ENCODE data around the gene OXNAD1. TPM values are rescaled to one million over a fixed set of nuclear protein-coding genes. Genes with fewer than 3 reads are reported as not detected.

Gene OXNAD1
- total and polyA plus RNA-seq, 4 donors = 9.3 to 23.9 (median 13.1) TPM

DNA sequence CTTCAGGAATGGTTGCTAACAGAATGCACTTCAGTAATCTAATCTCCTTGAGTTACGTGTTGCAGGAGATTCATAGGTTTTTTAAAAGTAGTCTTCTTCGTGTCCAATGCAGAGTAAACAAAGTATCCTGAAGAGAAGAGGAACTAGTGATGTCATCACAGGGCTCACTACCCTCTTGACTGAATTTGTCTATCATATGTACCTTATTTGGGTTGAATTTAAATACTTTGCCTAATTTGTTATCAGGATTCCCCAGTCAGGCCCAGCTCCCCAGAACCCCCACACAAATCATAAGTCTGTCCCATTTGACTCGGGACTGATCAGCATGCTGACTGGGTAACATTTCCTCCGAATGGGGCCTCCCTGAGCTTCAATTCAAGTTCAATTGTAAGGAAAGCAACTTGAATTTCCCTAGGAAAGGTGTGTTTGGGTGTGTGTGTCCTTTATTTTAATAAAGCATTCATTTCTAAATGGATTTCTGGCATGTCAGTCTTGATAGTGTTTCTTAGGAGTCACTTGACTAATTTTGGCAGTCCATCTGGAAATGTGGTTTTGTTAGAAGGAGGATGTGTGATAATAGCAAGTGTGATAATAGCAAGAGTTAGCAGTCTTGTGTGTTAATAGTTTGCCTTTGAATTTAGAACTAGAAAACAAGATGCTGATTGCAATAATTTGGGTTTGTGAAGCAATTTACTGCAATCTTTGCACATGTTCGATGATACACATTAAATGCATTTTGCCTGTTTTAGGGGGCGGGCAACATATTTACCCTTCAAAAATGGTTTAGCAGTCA, 21.9 kb downstream of the OXNAD1 start:
- Histone ChIP-seq H3K4me1 (ENCODE audit: control insufficient read depth, insufficient read depth, low read length) (no peaks in the 10 kb centered on the region), H3K27me3 (ENCODE audit: control insufficient read depth, insufficient read depth, low read length) (no peaks in the 10 kb centered on the region), H3K36me3 (ENCODE audit: control insufficient read depth, insufficient read depth, low read length) (no peaks in the 10 kb centered on the region), H3K27ac (ENCODE audit: low read depth, low read length) (no peak overlapping the region), H3K9me3 (ENCODE audit: control insufficient read depth, insufficient read depth, low read length) (no peaks in the 10 kb centered on the region), H3K4me3 (ENCODE audit: low read depth, low read length) (no peak overlapping the region)
- 100% methylated on average over 1 of the region's 6 CpGs for WGBS (ENCODE audit: insufficient coverage)
- DNase-seq (ENCODE audit: low read depth in 4 of 6, low spot score in 6 of 6) = no peak

DNA sequence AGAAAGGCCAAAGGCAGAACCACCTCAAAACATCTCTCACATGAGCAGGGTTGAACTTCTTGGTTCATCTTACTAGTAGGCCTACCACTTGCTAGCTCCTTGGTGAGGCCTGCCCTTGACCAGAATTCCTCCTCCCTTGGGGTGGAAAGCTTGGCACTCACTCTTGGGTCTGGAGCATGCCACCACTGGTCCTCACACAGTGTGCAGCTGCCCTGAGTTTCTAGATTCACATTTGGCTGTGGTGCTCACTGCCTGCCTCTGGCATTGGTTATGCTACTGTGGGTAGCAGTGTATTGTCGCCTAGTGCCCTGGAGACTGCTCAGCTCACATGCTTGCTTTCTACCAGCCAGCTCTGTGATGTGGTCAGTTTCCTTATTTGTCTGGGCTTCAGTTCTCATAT, 23.7 kb downstream of the OXNAD1 start:
- Histone ChIP-seq H3K9me3 (ENCODE audit: control insufficient read depth, insufficient read depth, low read length) (no peaks in the 10 kb centered on the region), H3K4me3 (ENCODE audit: low read depth, low read length) (no peak overlapping the region), H3K36me3 (ENCODE audit: control insufficient read depth, insufficient read depth, low read length) (no peaks in the 10 kb centered on the region), H3K27ac (ENCODE audit: low read depth, low read length) (no peak overlapping the region), H3K4me1 (ENCODE audit: control insufficient read depth, insufficient read depth, low read length) (no peaks in the 10 kb centered on the region), H3K27me3 (ENCODE audit: control insufficient read depth, insufficient read depth, low read length) (no peaks in the 10 kb centered on the region)
- WGBS (ENCODE audit: insufficient coverage) = 67% methylated on average over 1 of the region's 1 CpG
- DNase-seq (ENCODE audit: low read depth in 4 of 6, low spot score in 6 of 6) = no peak

GRCh38 chr3:16289144-16289889, 24.3 kb downstream of the OXNAD1 start:
- Histone ChIP-seq H3K27ac (ENCODE audit: low read depth, low read length) (no peak overlapping the region), H3K27me3 (ENCODE audit: control insufficient read depth, insufficient read depth, low read length) (no peaks in the 10 kb centered on the region), H3K4me3 (ENCODE audit: low read depth, low read length) (no peak overlapping the region), H3K4me1 (ENCODE audit: control insufficient read depth, insufficient read depth, low read length) (no peaks in the 10 kb centered on the region), H3K36me3 (ENCODE audit: control insufficient read depth, insufficient read depth, low read length) (no peaks in the 10 kb centered on the region), H3K9me3 (ENCODE audit: control insufficient read depth, insufficient read depth, low read length) (no peaks in the 10 kb centered on the region)
- DNase-seq (ENCODE audit: low read depth in 4 of 6, low spot score in 6 of 6) = no peak
- no CpG with 5 or more reads among the region's 2 CpGs for WGBS (ENCODE audit: insufficient coverage)

- no peaks in the 10 kb centered on the region for H3K27me3 ChIP-seq (ENCODE audit: control insufficient read depth, insufficient read depth, low read length)
- 92% methylated on average over 2 of the region's 3 CpGs for WGBS (ENCODE audit: insufficient coverage)
- peak in 4 of 6 donors; percentile 52 to 93 (median 73) for DNase-seq (ENCODE audit: low read depth in 4 of 6, low spot score in 6 of 6)
- no peak overlapping the region for H3K27ac ChIP-seq (ENCODE audit: low read depth, low read length)
- no peak overlapping the region for H3K4me3 ChIP-seq (ENCODE audit: low read depth, low read length)
- no peaks in the 10 kb centered on the region for H3K36me3 ChIP-seq (ENCODE audit: control insufficient read depth, insufficient read depth, low read length)
- H3K4me1 ChIP-seq (ENCODE audit: control insufficient read depth, insufficient read depth, low read length) = no peaks in the 10 kb centered on the region
- no peaks in the 10 kb centered on the region for H3K9me3 ChIP-seq (ENCODE audit: control insufficient read depth, insufficient read depth, low read length)
These were observed 25.2 kb downstream of the OXNAD1 start for GRCh38 chr3:16290007-16290826.

GRCh38 chr3:16290827-16291196, 25.8 kb downstream of the OXNAD1 start:
- no peaks in the 10 kb centered on the region for H3K9me3 ChIP-seq (ENCODE audit: control insufficient read depth, insufficient read depth, low read length)
- WGBS (ENCODE audit: insufficient coverage) = no CpG with 5 or more reads among the region's 2 CpGs
- no peak overlapping the region for H3K27ac ChIP-seq (ENCODE audit: low read depth, low read length)
- H3K36me3 ChIP-seq (ENCODE audit: control insufficient read depth, insufficient read depth, low read length) = no peaks in the 10 kb centered on the region
- no peak overlapping the region for H3K4me3 ChIP-seq (ENCODE audit: low read depth, low read length)
- H3K27me3 ChIP-seq (ENCODE audit: control insufficient read depth, insufficient read depth, low read length) = no peaks in the 10 kb centered on the region
- no peak for DNase-seq (ENCODE audit: low read depth in 4 of 6, low spot score in 6 of 6)
- no peaks in the 10 kb centered on the region for H3K4me1 ChIP-seq (ENCODE audit: control insufficient read depth, insufficient read depth, low read length)

- no peaks in the 10 kb centered on the region for H3K27me3 ChIP-seq (ENCODE audit: control insufficient read depth, insufficient read depth, low read length)
- 66% methylated on average over 4 of the region's 5 CpGs for WGBS (ENCODE audit: insufficient coverage)
- DNase-seq (ENCODE audit: low read depth in 4 of 6, low spot score in 6 of 6) = no peak
- no peaks in the 10 kb centered on the region for H3K9me3 ChIP-seq (ENCODE audit: control insufficient read depth, insufficient read depth, low read length)
- H3K4me3 ChIP-seq (ENCODE audit: low read depth, low read length) = no peak overlapping the region
- H3K4me1 ChIP-seq (ENCODE audit: control insufficient read depth, insufficient read depth, low read length) = peaks cover 6% of the 10 kb centered on the region
- no peaks in the 10 kb centered on the region for H3K36me3 ChIP-seq (ENCODE audit: control insufficient read depth, insufficient read depth, low read length)
- no peak overlapping the region for H3K27ac ChIP-seq (ENCODE audit: low read depth, low read length)
These were observed 29.8 kb downstream of the OXNAD1 start for GRCh38 chr3:16294844-16295243.

DNA sequence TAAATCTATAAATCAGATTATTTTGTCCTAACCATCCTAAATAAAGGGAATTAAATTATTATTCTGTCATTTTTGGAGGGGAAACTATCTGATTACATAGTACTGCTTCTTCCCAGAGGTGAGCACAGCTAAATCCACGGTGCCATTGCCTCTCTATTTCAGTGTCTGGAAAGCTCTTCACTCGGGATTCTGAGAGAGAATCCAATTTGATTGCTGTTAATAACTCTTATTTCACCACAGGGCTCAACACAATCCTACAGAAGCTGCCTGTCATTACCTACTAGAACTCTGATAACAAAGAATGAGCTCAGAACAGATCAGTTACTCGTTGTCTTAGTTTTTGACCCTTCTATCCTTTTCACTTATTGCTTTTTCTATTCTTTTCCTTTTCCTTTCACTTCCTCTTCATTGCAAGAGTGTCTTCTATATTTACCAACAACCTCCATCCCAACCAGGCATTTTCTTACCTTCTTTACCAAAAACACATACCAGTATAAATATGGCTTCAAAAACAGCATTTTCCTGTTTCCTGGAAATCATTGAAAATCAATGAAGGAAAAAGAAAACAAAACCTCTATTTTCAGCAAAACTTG, 30.4 kb downstream of the OXNAD1 start:
- WGBS (ENCODE audit: insufficient coverage) = 89% methylated on average over 1 of the region's 3 CpGs
- Histone ChIP-seq H3K36me3 (ENCODE audit: control insufficient read depth, insufficient read depth, low read length) (no peaks in the 10 kb centered on the region), H3K4me1 (ENCODE audit: control insufficient read depth, insufficient read depth, low read length) (peaks cover 6% of the 10 kb centered on the region), H3K9me3 (ENCODE audit: control insufficient read depth, insufficient read depth, low read length) (no peaks in the 10 kb centered on the region), H3K27ac (ENCODE audit: low read depth, low read length) (no peak overlapping the region), H3K4me3 (ENCODE audit: low read depth, low read length) (no peak overlapping the region), H3K27me3 (ENCODE audit: control insufficient read depth, insufficient read depth, low read length) (no peaks in the 10 kb centered on the region)
- peak in 1 of 6 donors; percentile 46 for DNase-seq (ENCODE audit: low read depth in 4 of 6, low spot score in 6 of 6)

DNA sequence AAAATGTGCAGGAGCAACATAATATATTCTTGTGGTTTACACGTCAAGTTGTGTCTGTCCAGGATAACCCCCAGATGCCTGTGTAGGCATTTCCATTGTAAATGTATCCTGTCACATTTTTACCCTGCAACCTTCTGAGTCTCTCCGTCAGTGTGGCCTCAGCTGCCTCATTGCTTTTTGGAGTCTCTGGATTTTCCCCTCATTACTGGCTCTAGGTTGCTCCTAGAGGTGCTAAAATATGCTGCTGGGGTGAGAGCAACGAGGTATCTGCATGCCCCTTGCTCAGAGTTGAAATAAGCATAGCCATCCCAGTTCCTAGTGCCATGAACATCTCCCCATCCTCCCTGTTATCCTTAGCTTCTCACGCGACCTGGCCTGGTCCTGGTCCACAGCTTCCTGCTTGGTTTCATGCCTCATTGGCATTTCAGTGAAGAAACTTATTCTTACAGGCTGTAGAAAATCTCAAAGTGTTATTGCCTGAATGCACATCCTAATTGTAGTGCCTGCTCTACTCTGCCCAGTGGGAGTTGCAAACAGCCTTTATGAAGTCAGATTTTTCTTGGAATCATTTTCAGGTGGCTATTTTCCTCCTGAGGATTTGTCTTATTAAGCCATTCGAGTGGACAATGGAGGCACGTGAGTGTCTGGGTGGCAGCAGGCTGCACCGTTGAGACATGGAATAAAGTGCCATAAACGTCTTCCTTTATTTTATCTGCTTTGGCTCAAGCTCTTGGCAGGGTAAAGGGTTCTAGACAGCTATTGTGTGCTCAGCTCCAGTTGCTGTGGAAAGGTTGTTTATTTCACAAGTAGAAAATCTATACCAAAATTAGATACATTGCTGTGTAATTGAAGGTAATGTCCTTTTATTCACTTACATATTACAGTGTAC, 33.2 kb downstream of the OXNAD1 start:
- Histone ChIP-seq H3K27ac (ENCODE audit: low read depth, low read length) (no peak overlapping the region), H3K36me3 (ENCODE audit: control insufficient read depth, insufficient read depth, low read length) (no peaks in the 10 kb centered on the region), H3K27me3 (ENCODE audit: control insufficient read depth, insufficient read depth, low read length) (no peaks in the 10 kb centered on the region), H3K4me1 (ENCODE audit: control insufficient read depth, insufficient read depth, low read length) (peaks cover 14% of the 10 kb centered on the region), H3K9me3 (ENCODE audit: control insufficient read depth, insufficient read depth, low read length) (no peaks in the 10 kb centered on the region), H3K4me3 (ENCODE audit: low read depth, low read length) (no peak overlapping the region)
- 50% methylated on average over 7 of the region's 9 CpGs for WGBS (ENCODE audit: insufficient coverage)
- peak in 1 of 6 donors; percentile 76 for DNase-seq (ENCODE audit: low read depth in 4 of 6, low spot score in 6 of 6)
